ENCODE data around the gene LRP1B.

LRP1B gene

DNA sequence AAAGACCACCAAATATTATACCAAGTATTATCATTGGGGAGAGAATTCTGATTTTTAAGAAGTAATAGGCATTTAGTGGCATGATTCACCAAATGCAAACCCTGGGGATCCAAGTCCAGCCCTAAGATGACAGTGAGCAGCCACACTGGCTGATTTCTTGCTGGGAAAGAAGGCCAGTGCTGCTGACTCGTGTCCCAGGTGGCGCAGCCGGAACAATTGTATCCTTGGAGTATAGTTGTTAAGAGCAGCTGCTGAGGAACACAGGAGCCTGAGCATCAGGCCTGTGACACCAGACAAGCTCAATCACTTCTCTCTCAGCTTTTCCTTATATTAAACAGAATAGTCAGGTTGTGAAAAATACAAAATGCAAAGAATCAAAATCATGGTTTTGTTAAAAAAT, 48.4 kb downstream of the LRP1B start:
- Histone ChIP-seq H3K4me1 (ENCODE audit: control insufficient read depth, low read depth, low read length) (no peaks in the 10 kb centered on the region), H2AK5ac (ENCODE audit: low read length) (no peak overlapping the region), H2BK5ac (ENCODE audit: low read length) (no peak overlapping the region), H3K79me1 (ENCODE audit: low read length) (no peaks in the 10 kb centered on the region), H3K9ac (ENCODE audit: low read length) (no peak overlapping the region), H2BK15ac (replicated peaks; ENCODE audit: low read depth) (no peak overlapping the region), H3K18ac (ENCODE audit: low read length) (no peak overlapping the region), H4K8ac (ENCODE audit: low read depth, low read length) (no peak overlapping the region), H3K4ac (ENCODE audit: low read depth, low read length) (no peak overlapping the region), H4K5ac (ENCODE audit: low read length) (no peak overlapping the region), H3K56ac (ENCODE audit: low read length) (no peak overlapping the region), H3K36me3 (ENCODE audit: control insufficient read depth, insufficient read depth, low read length) (no peaks in the 10 kb centered on the region), H3K23ac (ENCODE audit: low read length) (no peak overlapping the region), H3K27me3 (ENCODE audit: insufficient read depth, low read length, poor library complexity) (no peaks in the 10 kb centered on the region), H3K79me2 (ENCODE audit: control insufficient read depth, insufficient read depth, low read length) (no peaks in the 10 kb centered on the region), H2BK120ac (ENCODE audit: low read depth, low read length) (no peak overlapping the region), H3K4me2 (ENCODE audit: low read length) (no peak overlapping the region), H3K4me3 (ENCODE audit: low read length) (no peak overlapping the region), H3K27ac (ENCODE audit: low read depth, low read length) (no peak overlapping the region)
- WGBS (ENCODE audit: extremely low coverage, insufficient coverage, low lambda C conversion rate) = no CpG with 5 or more reads among the region's 3 CpGs
- DNase-seq = no peak

DNA sequence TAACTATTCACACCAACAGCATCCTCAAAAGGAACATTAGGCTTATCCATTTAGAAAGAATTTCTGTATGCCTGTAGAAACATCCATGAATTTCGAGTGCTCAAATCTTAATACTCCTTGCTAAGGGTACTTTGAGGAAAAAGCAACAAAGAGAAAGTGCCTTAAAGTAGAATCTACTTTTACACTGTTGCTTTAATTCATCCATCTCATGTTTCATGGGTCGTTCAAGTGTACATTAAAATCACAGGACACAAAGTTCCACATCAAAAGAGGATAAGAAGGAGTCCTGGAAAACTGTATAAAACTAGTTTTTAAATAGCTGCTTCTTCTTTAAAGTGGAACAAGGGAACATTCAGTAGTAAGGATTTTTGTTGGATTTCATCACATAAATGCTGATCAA, 54.5 kb downstream of the LRP1B start:
- no peak overlapping the region for H2BK5ac ChIP-seq (ENCODE audit: low read length)
- H3K4me2 ChIP-seq (ENCODE audit: low read length) = no peak overlapping the region
- H2BK120ac ChIP-seq (ENCODE audit: low read depth, low read length) = no peak overlapping the region
- no peak overlapping the region for H4K8ac ChIP-seq (ENCODE audit: low read depth, low read length)
- H3K79me2 ChIP-seq (ENCODE audit: control insufficient read depth, insufficient read depth, low read length) = no peaks in the 10 kb centered on the region
- DNase-seq = no peak
- no peak overlapping the region for H2BK15ac ChIP-seq (replicated peaks; ENCODE audit: low read depth)
- no peaks in the 10 kb centered on the region for H3K4me1 ChIP-seq (ENCODE audit: control insufficient read depth, low read depth, low read length)
- no peak overlapping the region for H3K27ac ChIP-seq (ENCODE audit: low read depth, low read length)
- no CpG with 5 or more reads among the region's 2 CpGs for WGBS (ENCODE audit: extremely low coverage, insufficient coverage, low lambda C conversion rate)
- no peak overlapping the region for H3K4me3 ChIP-seq (ENCODE audit: low read length)
- no peak overlapping the region for H3K23ac ChIP-seq (ENCODE audit: low read length)
- no peaks in the 10 kb centered on the region for H3K79me1 ChIP-seq (ENCODE audit: low read length)
- no peak overlapping the region for H3K18ac ChIP-seq (ENCODE audit: low read length)
- no peaks in the 10 kb centered on the region for H3K36me3 ChIP-seq (ENCODE audit: control insufficient read depth, insufficient read depth, low read length)
- H2AK5ac ChIP-seq (ENCODE audit: low read length) = no peak overlapping the region
- no peak overlapping the region for H3K4ac ChIP-seq (ENCODE audit: low read depth, low read length)
- H3K27me3 ChIP-seq (ENCODE audit: insufficient read depth, low read length, poor library complexity) = no peaks in the 10 kb centered on the region
- no peak overlapping the region for H3K9ac ChIP-seq (ENCODE audit: low read length)
- H4K5ac ChIP-seq (ENCODE audit: low read length) = no peak overlapping the region
- H3K56ac ChIP-seq (ENCODE audit: low read length) = no peak overlapping the region

DNA sequence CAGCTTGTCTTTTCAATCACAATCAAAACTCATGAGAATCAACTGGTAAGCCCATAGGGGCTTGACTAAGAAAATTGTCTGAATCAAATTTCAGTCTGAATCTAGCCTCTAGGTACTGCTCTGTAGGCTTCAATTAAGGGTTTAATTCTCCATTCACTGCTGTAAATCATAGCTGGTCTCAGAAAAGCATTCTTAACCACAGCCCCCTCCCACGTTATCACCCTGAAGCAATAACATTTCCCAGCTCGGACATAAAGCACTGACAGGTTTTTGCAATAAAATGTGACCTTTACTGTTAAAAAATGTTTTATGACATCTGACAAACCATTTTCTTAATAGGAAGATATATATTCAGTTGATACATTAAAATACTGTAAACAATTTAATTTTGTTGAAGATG, 55.0 kb downstream of the LRP1B start:
- H2BK15ac ChIP-seq (replicated peaks; ENCODE audit: low read depth) = no peak overlapping the region
- H3K27ac ChIP-seq (ENCODE audit: low read depth, low read length) = no peak overlapping the region
- no peak overlapping the region for H3K4me2 ChIP-seq (ENCODE audit: low read length)
- DNase-seq = no peak
- no peak overlapping the region for H3K4ac ChIP-seq (ENCODE audit: low read depth, low read length)
- H2BK120ac ChIP-seq (ENCODE audit: low read depth, low read length) = no peak overlapping the region
- no peak overlapping the region for H4K5ac ChIP-seq (ENCODE audit: low read length)
- H3K27me3 ChIP-seq (ENCODE audit: insufficient read depth, low read length, poor library complexity) = no peaks in the 10 kb centered on the region
- H3K4me3 ChIP-seq (ENCODE audit: low read length) = no peak overlapping the region
- no peak overlapping the region for H4K8ac ChIP-seq (ENCODE audit: low read depth, low read length)
- no peaks in the 10 kb centered on the region for H3K4me1 ChIP-seq (ENCODE audit: control insufficient read depth, low read depth, low read length)
- WGBS (ENCODE audit: extremely low coverage, insufficient coverage, low lambda C conversion rate) = no CpG with 5 or more reads among the region's 2 CpGs
- H3K36me3 ChIP-seq (ENCODE audit: control insufficient read depth, insufficient read depth, low read length) = no peaks in the 10 kb centered on the region
- no peak overlapping the region for H3K56ac ChIP-seq (ENCODE audit: low read length)
- peak overlapping the region; percentile 60 for H3K18ac ChIP-seq (ENCODE audit: low read length)
- no peak overlapping the region for H3K9ac ChIP-seq (ENCODE audit: low read length)
- no peaks in the 10 kb centered on the region for H3K79me1 ChIP-seq (ENCODE audit: low read length)
- no peaks in the 10 kb centered on the region for H3K79me2 ChIP-seq (ENCODE audit: control insufficient read depth, insufficient read depth, low read length)
- H3K23ac ChIP-seq (ENCODE audit: low read length) = no peak overlapping the region
- no peak overlapping the region for H2AK5ac ChIP-seq (ENCODE audit: low read length)
- no peak overlapping the region for H2BK5ac ChIP-seq (ENCODE audit: low read length)

DNA sequence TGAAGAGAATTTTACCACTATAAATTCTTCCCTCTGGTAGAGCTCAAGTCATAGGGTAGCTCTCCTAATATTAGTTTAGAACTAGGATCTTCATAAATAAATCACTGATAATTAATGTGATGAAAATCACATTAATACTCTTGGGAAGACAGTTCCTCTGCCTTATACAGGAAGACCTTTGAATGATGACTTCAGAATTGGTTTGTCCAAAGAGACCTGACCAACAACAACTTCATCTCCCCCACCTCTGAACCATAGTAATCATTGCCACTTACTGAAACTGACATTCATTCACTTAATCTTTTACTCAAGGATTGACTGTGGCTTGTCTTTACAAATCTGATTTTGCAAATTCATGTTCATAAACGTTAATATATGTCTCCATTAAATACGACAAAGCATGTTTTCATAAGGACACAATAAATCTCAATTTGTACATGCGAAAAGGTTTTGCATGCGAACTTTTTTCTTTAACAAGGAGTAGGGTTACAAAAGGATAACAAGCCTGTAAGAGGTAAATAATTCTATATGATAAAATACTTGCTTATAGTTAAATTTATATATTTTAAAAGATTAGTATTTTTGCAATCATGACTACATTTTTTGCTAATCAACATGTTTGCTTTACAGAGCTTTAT, 61.4 kb downstream of the LRP1B start:
- no peaks in the 10 kb centered on the region for H3K36me3 ChIP-seq (ENCODE audit: control insufficient read depth, insufficient read depth, low read length)
- H3K27me3 ChIP-seq (ENCODE audit: insufficient read depth, low read length, poor library complexity) = no peaks in the 10 kb centered on the region
- H3K27ac ChIP-seq (ENCODE audit: low read depth, low read length) = no peak overlapping the region
- H3K4me2 ChIP-seq (ENCODE audit: low read length) = no peak overlapping the region
- H3K79me1 ChIP-seq (ENCODE audit: low read length) = no peaks in the 10 kb centered on the region
- H3K9ac ChIP-seq (ENCODE audit: low read length) = no peak overlapping the region
- H3K18ac ChIP-seq (ENCODE audit: low read length) = no peak overlapping the region
- no peak overlapping the region for H2BK5ac ChIP-seq (ENCODE audit: low read length)
- H2BK15ac ChIP-seq (replicated peaks; ENCODE audit: low read depth) = no peak overlapping the region
- H2AK5ac ChIP-seq (ENCODE audit: low read length) = no peak overlapping the region
- H3K56ac ChIP-seq (ENCODE audit: low read length) = no peak overlapping the region
- WGBS (ENCODE audit: extremely low coverage, insufficient coverage, low lambda C conversion rate) = no CpG with 5 or more reads among the region's 4 CpGs
- no peaks in the 10 kb centered on the region for H3K4me1 ChIP-seq (ENCODE audit: control insufficient read depth, low read depth, low read length)
- no peak for DNase-seq
- no peaks in the 10 kb centered on the region for H3K79me2 ChIP-seq (ENCODE audit: control insufficient read depth, insufficient read depth, low read length)
- H3K4ac ChIP-seq (ENCODE audit: low read depth, low read length) = no peak overlapping the region
- no peak overlapping the region for H3K23ac ChIP-seq (ENCODE audit: low read length)
- H3K4me3 ChIP-seq (ENCODE audit: low read length) = no peak overlapping the region
- no peak overlapping the region for H2BK120ac ChIP-seq (ENCODE audit: low read depth, low read length)
- no peak overlapping the region for H4K5ac ChIP-seq (ENCODE audit: low read length)
- no peak overlapping the region for H4K8ac ChIP-seq (ENCODE audit: low read depth, low read length)

DNA sequence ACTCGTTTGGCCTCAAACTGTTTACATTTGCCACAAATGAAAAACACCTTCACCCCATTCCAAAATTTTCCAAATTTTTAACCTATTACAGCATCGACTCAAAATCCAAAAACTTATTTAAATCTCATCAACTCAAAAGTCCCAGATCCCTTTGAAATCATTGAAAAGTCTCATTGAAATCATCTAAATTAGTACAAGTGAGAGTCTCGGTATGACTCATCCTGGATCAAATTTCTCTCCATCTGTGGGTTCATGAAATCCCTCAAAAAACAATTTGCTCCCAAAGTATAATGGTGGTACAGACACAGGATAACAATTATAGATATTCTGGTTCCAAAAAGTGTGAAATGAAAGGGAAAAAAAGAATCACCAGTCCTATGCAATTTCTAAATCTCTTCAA, 65.1 kb downstream of the LRP1B start:
- Histone ChIP-seq H4K8ac (ENCODE audit: low read depth, low read length) (no peak overlapping the region), H3K56ac (ENCODE audit: low read length) (no peak overlapping the region), H2AK5ac (ENCODE audit: low read length) (no peak overlapping the region), H3K23ac (ENCODE audit: low read length) (no peak overlapping the region), H2BK15ac (replicated peaks; ENCODE audit: low read depth) (no peak overlapping the region), H4K5ac (ENCODE audit: low read length) (no peak overlapping the region), H3K79me1 (ENCODE audit: low read length) (no peaks in the 10 kb centered on the region), H2BK5ac (ENCODE audit: low read length) (no peak overlapping the region), H3K27me3 (ENCODE audit: insufficient read depth, low read length, poor library complexity) (no peaks in the 10 kb centered on the region), H3K9ac (ENCODE audit: low read length) (no peak overlapping the region), H3K4me3 (ENCODE audit: low read length) (no peak overlapping the region), H3K79me2 (ENCODE audit: control insufficient read depth, insufficient read depth, low read length) (no peaks in the 10 kb centered on the region), H3K4me2 (ENCODE audit: low read length) (no peak overlapping the region), H3K27ac (ENCODE audit: low read depth, low read length) (no peak overlapping the region), H3K4ac (ENCODE audit: low read depth, low read length) (no peak overlapping the region), H3K36me3 (ENCODE audit: control insufficient read depth, insufficient read depth, low read length) (no peaks in the 10 kb centered on the region), H2BK120ac (ENCODE audit: low read depth, low read length) (no peak overlapping the region), H3K4me1 (ENCODE audit: control insufficient read depth, low read depth, low read length) (no peaks in the 10 kb centered on the region), H3K18ac (ENCODE audit: low read length) (no peak overlapping the region)
- DNase-seq = no peak
- 100% methylated on average over 1 of the region's 3 CpGs for WGBS (ENCODE audit: extremely low coverage, insufficient coverage, low lambda C conversion rate)

DNA sequence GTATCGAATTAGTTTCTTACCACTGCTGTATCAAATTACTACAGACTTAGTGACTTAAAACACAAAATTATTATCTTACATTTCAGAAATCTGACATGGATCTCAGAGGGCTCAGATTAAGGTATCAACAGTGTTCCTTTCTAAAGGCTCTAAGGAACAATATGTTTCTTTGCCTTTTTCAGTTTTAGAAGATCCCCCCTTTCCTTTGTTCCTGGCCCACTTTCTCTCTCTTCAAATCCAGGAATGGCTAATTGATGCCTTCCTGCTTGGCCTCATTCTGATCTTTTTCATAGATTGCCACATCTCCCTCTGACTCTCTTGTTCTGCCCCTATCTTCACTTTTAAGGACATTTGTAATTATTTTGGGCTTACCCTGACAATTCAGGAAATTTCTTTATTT, 65.7 kb downstream of the LRP1B start:
- no peak overlapping the region for H3K4me3 ChIP-seq (ENCODE audit: low read length)
- H2BK15ac ChIP-seq (replicated peaks; ENCODE audit: low read depth) = no peak overlapping the region
- DNase-seq = no peak
- no peak overlapping the region for H3K27ac ChIP-seq (ENCODE audit: low read depth, low read length)
- no peak overlapping the region for H3K23ac ChIP-seq (ENCODE audit: low read length)
- no peak overlapping the region for H4K5ac ChIP-seq (ENCODE audit: low read length)
- no peak overlapping the region for H2AK5ac ChIP-seq (ENCODE audit: low read length)
- no peaks in the 10 kb centered on the region for H3K4me1 ChIP-seq (ENCODE audit: control insufficient read depth, low read depth, low read length)
- H2BK120ac ChIP-seq (ENCODE audit: low read depth, low read length) = no peak overlapping the region
- H3K56ac ChIP-seq (ENCODE audit: low read length) = no peak overlapping the region
- H3K9ac ChIP-seq (ENCODE audit: low read length) = no peak overlapping the region
- no peak overlapping the region for H3K4me2 ChIP-seq (ENCODE audit: low read length)
- H3K4ac ChIP-seq (ENCODE audit: low read depth, low read length) = no peak overlapping the region
- no peak overlapping the region for H2BK5ac ChIP-seq (ENCODE audit: low read length)
- H3K79me2 ChIP-seq (ENCODE audit: control insufficient read depth, insufficient read depth, low read length) = no peaks in the 10 kb centered on the region
- no peaks in the 10 kb centered on the region for H3K79me1 ChIP-seq (ENCODE audit: low read length)
- no peaks in the 10 kb centered on the region for H3K36me3 ChIP-seq (ENCODE audit: control insufficient read depth, insufficient read depth, low read length)
- H3K27me3 ChIP-seq (ENCODE audit: insufficient read depth, low read length, poor library complexity) = no peaks in the 10 kb centered on the region
- no peak overlapping the region for H4K8ac ChIP-seq (ENCODE audit: low read depth, low read length)
- WGBS (ENCODE audit: extremely low coverage, insufficient coverage, low lambda C conversion rate) = no CpG with 5 or more reads among the region's 1 CpG
- H3K18ac ChIP-seq (ENCODE audit: low read length) = no peak overlapping the region
